K562 (cell line): ENCODE results near the gene CTSW. TPM values are rescaled to one million over a fixed set of nuclear protein-coding genes. Genes with fewer than 3 reads are reported as not detected.
A peak's percentile ranks its signal among the peaks of the same experiment; 100 is the strongest.

Experiments
- ATAC-seq: fragments of 200-7000 bp; cut with Tn5 transposase; 3 replicates; pipeline ENCODE4 v1.9.1; 2020; ENCODE audit warnings: moderate library complexity
- BruUV-seq: library from RNA; stranded (reverse); fragments of 400-500 nt; replicated peaks from 2 replicates; lab custom pipeline; 2021; lab: Mats Ljungman, UMichigan
- CTCF ChIA-PET: fragments of 300-600 bp; formaldehyde crosslinking; extraction: SDS; loops from one replicate; lab custom pipeline; 2021; ENCODE audit warnings: low intra/inter-chr PET ratio; lab: Yijun Ruan, JAX
- POLR2A ChIA-PET: fragments of 300-600, 350-650 bp; sonication (Branson Sonifier 250); formaldehyde crosslinking; extraction: SDS; loops from one replicate; lab custom pipeline; 2021; ENCODE audit warnings: antibody characterized with exemption, inconsistent platforms; lab: Yijun Ruan, JAX
- DNase-seq, 4 experiments: peaks; one replicate each; pipeline versions ENCODE4 v3.0.0 to v3.0.0-alpha.2; 2011 to 2018; ENCODE audit warnings: low spot score in 3 of 4, mixed read lengths in 3 of 4; ENCODE audit errors: extremely low read depth in 1 of 4
- FAIRE-seq: peaks from 2 replicates; lab custom pipeline; 2011; peaks lifted over from hg19 to GRCh38; lab: Jason Lieb, UNC
- H2AFZ ChIP-seq: 2 replicates; pipeline ENCODE4 v1.6.0; 2011; ENCODE audit warnings: low read depth, low read length, control low read depth, inconsistent platforms
- H3K27ac ChIP-seq: fragments of 200-600 bp; 3 replicates; pipeline ENCODE4 v1.8.0; 2011; ENCODE audit warnings: low read depth, mild to moderate bottlenecking, control low read depth, inconsistent platforms, low read length, moderate library complexity, mixed read lengths; ENCODE audit errors: extremely low read depth
- H3K27me3 ChIP-seq, 2 experiments: fragments of 300-600 bp in 1 of 2; 2 replicates in 1 of 2; 3 replicates in 1 of 2; pipeline versions ENCODE4 v1.6.0 to v1.8.0; 2011; ENCODE audit warnings: inconsistent platforms in 2 of 2, low read length in 2 of 2, mild to moderate bottlenecking in 1 of 2, mixed read lengths in 1 of 2, moderate library complexity in 1 of 2; ENCODE audit not compliant: control insufficient read depth in 2 of 2, insufficient read depth in 2 of 2
- H3K36me3 ChIP-seq: fragments of 300-600 bp; 3 replicates; pipeline ENCODE4 v1.8.0; 2011; ENCODE audit warnings: mild to moderate bottlenecking, low read length, inconsistent platforms; ENCODE audit not compliant: control insufficient read depth, insufficient read depth
- H3K4me1 ChIP-seq, 2 experiments: fragments of 200-600 bp in 1 of 2; replicated peaks in 1 of 2; 2 replicates in 1 of 2; 3 replicates in 1 of 2; pipeline versions ENCODE4 v1.5.1 to v1.8.0; 2011; ENCODE audit warnings: inconsistent platforms in 2 of 2, low read length in 2 of 2, mild to moderate bottlenecking in 1 of 2, mixed read lengths in 1 of 2, moderate library complexity in 1 of 2; ENCODE audit not compliant: control insufficient read depth in 2 of 2, insufficient read depth in 2 of 2
- H3K4me2 ChIP-seq: 2 replicates; pipeline ENCODE4 v1.6.1; 2011; ENCODE audit warnings: low read length, control low read depth, inconsistent platforms, mixed read lengths; ENCODE audit not compliant: insufficient read depth
- H3K4me3 ChIP-seq: fragments of 200-600 bp; sonication (generic), shearing (Covaris generic); 2 replicates; pipeline ENCODE4 v1.5.1; 2016; ENCODE audit warnings: control low read depth, inconsistent platforms
- H3K79me2 ChIP-seq: fragments of 200-600 bp; 3 replicates; pipeline ENCODE4 v1.8.0; 2011; ENCODE audit warnings: low read length, inconsistent platforms; ENCODE audit not compliant: control insufficient read depth, insufficient read depth
- H3K9ac ChIP-seq, 2 experiments: 2 replicates each; pipeline versions ENCODE4 v1.6.0 to v1.6.1; 2011; ENCODE audit warnings: low read depth in 2 of 2, low read length in 2 of 2, control low read depth in 1 of 2, inconsistent platforms in 1 of 2, mild to moderate bottlenecking in 1 of 2, mixed read lengths in 1 of 2; ENCODE audit not compliant: insufficient read depth in 1 of 2
- H3K9me1 ChIP-seq: one replicate; pipeline ENCODE4 v1.6.0; 2011; ENCODE audit warnings: inconsistent platforms, mild to moderate bottlenecking, low read length, moderate library complexity; ENCODE audit not compliant: control insufficient read depth, insufficient read depth
- H3K9me3 ChIP-seq: replicated peaks from 2 replicates; pipeline ENCODE4 v1.5.1; 2011; ENCODE audit warnings: low read depth, low read length, inconsistent platforms; ENCODE audit not compliant: control insufficient read depth, insufficient read depth
- H4K20me1 ChIP-seq: replicated peaks from 2 replicates; pipeline ENCODE4 v1.6.1; 2011; ENCODE audit warnings: low read length, inconsistent platforms, mixed read lengths; ENCODE audit not compliant: control insufficient read depth, insufficient read depth
- ARID4B ChIP-seq: sonication (generic); formaldehyde crosslinking; IDR thresholded peaks from 2 replicates; pipeline ENCODE4 v1.8.0; 2022; ENCODE audit warnings: mild to moderate bottlenecking, missing genetic modification reagents
- ARNT ChIP-seq, 2 experiments: fragments of 450-650 bp; IDR thresholded peaks; 2 replicates each; pipeline ENCODE4 v1.6.1; 2016; ENCODE audit warnings: mild to moderate bottlenecking in 1 of 2
- CUX1 ChIP-seq: fragments of 200-800 bp; sonication (Bioruptor generic); IDR thresholded peaks from 2 replicates; pipeline ENCODE4 v1.6.1; 2016; ENCODE audit warnings: missing genetic modification characterization, missing compliant biosample characterization
- MAZ ChIP-seq, 2 experiments: fragments of 450-650 bp in 1 of 2; sonication (generic) in 1 of 2; formaldehyde crosslinking; IDR thresholded peaks in 1 of 2; conservative IDR thresholded peaks in 1 of 2; 2 replicates each; pipeline versions ENCODE4 v1.4.0 to v1.5.0; 2020; ENCODE audit warnings: mild to moderate bottlenecking in 1 of 2, missing genetic modification reagents in 1 of 2
- NFIC ChIP-seq: fragments of 450-650 bp; IDR thresholded peaks from 2 replicates; pipeline ENCODE4 v1.6.1; 2017; ENCODE audit warnings: mild to moderate bottlenecking, inconsistent platforms
- PURB ChIP-seq: sonication (generic); formaldehyde crosslinking; IDR thresholded peaks from 2 replicates; pipeline ENCODE4 v1.9.0; 2021; ENCODE audit warnings: low read depth, mild to moderate bottlenecking, missing genetic modification reagents
- RBFOX2 ChIP-seq: fragments of 200-400 bp; formaldehyde crosslinking; IDR thresholded peaks from 2 replicates; pipeline ENCODE4 v1.6.1; 2017; ENCODE audit warnings: low read depth, mild to moderate bottlenecking, low read length, moderate library complexity
- SNIP1 ChIP-seq: fragments of 450-650 bp; IDR thresholded peaks from 2 replicates; pipeline ENCODE4 v1.7.1; 2017; ENCODE audit warnings: low read depth, mild to moderate bottlenecking
- TBL1XR1 ChIP-seq, 2 experiments: IDR thresholded peaks; 2 replicates each; pipeline ENCODE4 v1.6.1; 2012; ENCODE audit warnings: improper control_type of control experiment in 2 of 2, low read length in 2 of 2, mild to moderate bottlenecking in 1 of 2
- ZFP1 ChIP-seq: fragments of 450-650 bp; formaldehyde crosslinking; IDR thresholded peaks from 2 replicates; pipeline ENCODE4 v1.4.0; 2020; ENCODE audit warnings: mild to moderate bottlenecking, mixed read lengths
- ZNF398 ChIP-seq: fragments of 250-450 bp; sonication (Bioruptor Pico); IDR thresholded peaks from 2 replicates; pipeline ENCODE4 v1.8.0; 2021; ENCODE audit warnings: moderate library complexity, mild to moderate bottlenecking, inconsistent platforms
- WGBS: fragments of 100-300 bp; shearing (Covaris generic); methylation state at CpG from one replicate; pipeline ENCODE4 v1.1.6; 2016; ENCODE audit warnings: low coverage, mixed read lengths; ENCODE audit not compliant: insufficient coverage; ENCODE audit errors: missing lambda C conversion rate; 5-methylcytosine and 5-hydroxymethylcytosine counted together
- in situ Hi-C: fragments of 300-500 bp; cut with MboI; formaldehyde crosslinking; loops from 4 replicates; pipeline ENCODE4 v1.15.0; 2018; ENCODE audit warnings: inconsistent platforms, mixed read lengths
- intact Hi-C: fragments of 100-400 bp; cut with micrococcal nuclease; formaldehyde crosslinking; loops from 2 replicates; pipeline ENCODE4 v1.14.2; 2022
- polyA plus RNA-seq, 8 experiments: library from polyadenylated mRNA; depleted of rRNA in 4 of 8; stranded (reverse) in 5 of 8; unstranded in 3 of 8; fragments of >200 nt; fragmentation: Nextera tagmentation in 2 of 8; fragmentation: Illumina TruSeq in 1 of 8; extraction: Ambion mirVana in 2 of 8; extraction: Trizol in 1 of 8; gene quantifications; 2 replicates each; pipeline versions ENCODE4 v1.2.1 to v1.2.3, GENCODE V29; 2011 to 2014; ENCODE audit warnings: inconsistent platforms in 1 of 8, missing spikeins in 1 of 8
- total RNA-seq, 7 experiments: library from RNA; depleted of rRNA in 6 of 7; stranded (reverse); fragments of >200 nt in 6 of 7; fragmentation: Illumina TruSeq in 2 of 7; extraction: Trizol in 2 of 7; gene quantifications; 2 replicates each; pipeline versions ENCODE4 v1.2.1 to v1.2.3, GENCODE V29; 2011 to 2021; ENCODE audit warnings: low replicate concordance in 1 of 7

Gene CTSW
- total and polyA plus RNA-seq, 9 of the 15 experiments (the other 6 are each of a cell fraction or from before 2014, with no cell fraction given): 0.04 TPM; not detected in 8

GRCh38 chr11:65920372-65920802 lies 40.8 kb downstream of the CTSW start:
- no TSS peak for BruUV-seq
- ATAC-seq: no peak
- intact Hi-C loops: no loop called here
- no peak overlapping the region; the same call in 1 of the 2 replicates for H2AFZ ChIP-seq
- H3K4me2 ChIP-seq: peak overlapping the region; percentile 75
- peak overlapping the region; percentile 98 for H3K4me3 ChIP-seq
- no peaks in the 10 kb centered on the region for H3K9me3 ChIP-seq
- H4K20me1 ChIP-seq: no peaks in the 10 kb centered on the region
- H3K79me2 ChIP-seq: peaks cover 31% of the 10 kb centered on the region
- FAIRE-seq: no peak
- no peak overlapping the region for H3K27ac ChIP-seq
- H3K9ac ChIP-seq: peak overlapping the region; percentile 46 to 91; a peak in 3 of 4 replicates
- WGBS: 77% methylated on average over 15 of the region's 15 CpGs
- peaks cover 31% of the 10 kb centered on the region; the same call in 1 of the 3 replicates for H3K36me3 ChIP-seq
- CTCF ChIA-PET: no interaction called here
- in situ Hi-C loops: no loop called here
- POLR2A ChIA-PET: interaction anchor here (1.3 kb wide), 1 partner anchor 30 kb away, joined by 4 read pairs; the partner anchor contains the start of gene CCDC85B
- peaks cover 21 to 58% of the 10 kb centered on the region in 2 experiments for H3K4me1 ChIP-seq
- DNase-seq: no peak
- no peaks in the 10 kb centered on the region for H3K27me3 ChIP-seq
- no peaks in the 10 kb centered on the region for H3K9me1 ChIP-seq
- TF ChIP-seq TBL1XR1 (IDR thresholded peaks at IDR 0.05; ENCODE audit: low read length in 2 of 2): no peak
- TF ChIP-seq CUX1 (CRISPR knock-in tag): no peak
- no peak for TF ChIP-seq ZFP1 (CRISPR knock-in tag)
- TF ChIP-seq NFIC: peak; percentile 67
- TF ChIP-seq ZNF398: no peak
- no peak for TF ChIP-seq ARNT (IDR thresholded peaks at IDR 0.05)
- no peak for TF ChIP-seq PURB (CRISPR knock-in tag)
- no peak for TF ChIP-seq MAZ (CRISPR knock-in tag; conservative IDR thresholded peaks at IDR 0.05 in 1 of 2, IDR thresholded peaks at IDR 0.05 in 1 of 2)
- no peak for TF ChIP-seq ARID4B (CRISPR knock-in tag)
- peak; percentile 54 for TF ChIP-seq RBFOX2
- no peak for TF ChIP-seq SNIP1
